ENCODE results near the gene FBN2. TPM values are rescaled to one million over a fixed set of nuclear protein-coding genes. Genes with fewer than 3 reads are reported as not detected.

FBN2 gene
- total and polyA plus RNA-seq, 2 of the 4 experiments (the other 2 are of a cell fraction), result 26.7 to 69.0 TPM

DNA sequence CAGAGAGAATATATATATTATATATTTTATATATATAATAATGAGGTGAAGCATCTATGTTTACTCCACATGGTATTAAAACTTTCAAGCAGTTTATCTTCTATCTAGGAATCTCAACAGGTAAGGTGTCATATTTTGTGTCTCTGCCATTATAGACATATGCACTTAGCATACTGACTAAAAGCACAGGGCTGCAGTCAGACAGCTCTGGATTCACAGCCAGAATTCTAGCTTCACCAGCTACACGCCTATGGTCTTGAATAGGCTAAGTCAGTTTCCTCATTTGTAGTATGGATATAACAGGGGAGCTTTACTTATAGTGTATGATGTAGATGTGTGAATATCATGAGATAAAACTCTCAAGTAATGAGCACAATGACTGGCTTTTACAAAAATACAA lies 57.9 kb downstream of the FBN2 start:
- DNase-seq, result no peak
- no peak overlapping the region for H3K4me3 ChIP-seq (ENCODE audit: insufficient read depth, low read depth, low read length)
- no peak overlapping the region for H3K18ac ChIP-seq (ENCODE audit: low read depth, low read length)
- no peak overlapping the region for H3K14ac ChIP-seq (replicated peaks; ENCODE audit: low read depth, low read length)
- H3K9me1 ChIP-seq (ENCODE audit: insufficient read depth, low read length), result no peaks in the 10 kb centered on the region; the same call in 1 of the 2 replicates
- dilution Hi-C loops (cut with HindIII; ENCODE audit: low sequenced_read_pairs, unreplicated experiment), result no loop called here
- H2BK20ac ChIP-seq (ENCODE audit: low read depth, low read length), result no peak overlapping the region
- no peak overlapping the region for H4K5ac ChIP-seq (ENCODE audit: low read depth, low read length)
- H3K9me3 ChIP-seq (ENCODE audit: control insufficient read depth, insufficient read depth, low read length), result no peaks in the 10 kb centered on the region
- no peak overlapping the region for H2AK5ac ChIP-seq (ENCODE audit: low read depth, low read length)
- no peak overlapping the region for H3K4ac ChIP-seq (ENCODE audit: low read depth, low read length)
- no peak overlapping the region for H2AFZ ChIP-seq (replicated peaks; ENCODE audit: low read length, poor library complexity)
- H3K27me3 ChIP-seq (ENCODE audit: control insufficient read depth, insufficient read depth, low read length), result no peaks in the 10 kb centered on the region
- in situ Hi-C loops (cut with MboI; ENCODE audit: low sequenced_read_pairs), result loop anchor here (25.0 kb wide), 1 partner anchor 918 kb away; no protein-coding TSS in a partner anchor
- no peaks in the 10 kb centered on the region; the same call in 1 of the 2 replicates for H4K20me1 ChIP-seq (ENCODE audit: insufficient read depth, low read length)
- BruUV-seq (replicated peaks), result no TSS peak
- WGBS, 2 experiments (ENCODE audit: extremely low coverage in 2 of 2, insufficient read length in 1 of 2), result no CpG with 5 or more reads among the region's 1 CpG
- H3K27ac ChIP-seq (ENCODE audit: insufficient read depth, low read length), result no peak overlapping the region
- no peak overlapping the region for H2AK9ac ChIP-seq (replicated peaks; ENCODE audit: low read depth, low read length, poor library complexity)
- H2BK120ac ChIP-seq (ENCODE audit: low read depth, low read length), result no peak overlapping the region
- H4K8ac ChIP-seq (ENCODE audit: low read depth in 2 of 2, low read length in 2 of 2), result no peak overlapping the region
- no peak for TF ChIP-seq RCOR1 (IDR thresholded peaks at IDR 0.05; ENCODE audit: insufficient replicate concordance, low read length)
- no peak for TF ChIP-seq RFX5 (IDR thresholded peaks at IDR 0.05; ENCODE audit: low read depth, low read length)
- TF ChIP-seq MAZ (IDR thresholded peaks at IDR 0.05; ENCODE audit: borderline replicate concordance, low read depth, low read length), result no peak
- TF ChIP-seq NFE2L2 (IDR thresholded peaks at IDR 0.05; ENCODE audit: low read depth, low read length), result no peak
- no peak for TF ChIP-seq SMC3 (IDR thresholded peaks at IDR 0.05; ENCODE audit: low read depth, low read length)
- no peak for TF ChIP-seq CHD1 (IDR thresholded peaks at IDR 0.05; ENCODE audit: low read depth, low read length)
- TF ChIP-seq, protein P1, sequence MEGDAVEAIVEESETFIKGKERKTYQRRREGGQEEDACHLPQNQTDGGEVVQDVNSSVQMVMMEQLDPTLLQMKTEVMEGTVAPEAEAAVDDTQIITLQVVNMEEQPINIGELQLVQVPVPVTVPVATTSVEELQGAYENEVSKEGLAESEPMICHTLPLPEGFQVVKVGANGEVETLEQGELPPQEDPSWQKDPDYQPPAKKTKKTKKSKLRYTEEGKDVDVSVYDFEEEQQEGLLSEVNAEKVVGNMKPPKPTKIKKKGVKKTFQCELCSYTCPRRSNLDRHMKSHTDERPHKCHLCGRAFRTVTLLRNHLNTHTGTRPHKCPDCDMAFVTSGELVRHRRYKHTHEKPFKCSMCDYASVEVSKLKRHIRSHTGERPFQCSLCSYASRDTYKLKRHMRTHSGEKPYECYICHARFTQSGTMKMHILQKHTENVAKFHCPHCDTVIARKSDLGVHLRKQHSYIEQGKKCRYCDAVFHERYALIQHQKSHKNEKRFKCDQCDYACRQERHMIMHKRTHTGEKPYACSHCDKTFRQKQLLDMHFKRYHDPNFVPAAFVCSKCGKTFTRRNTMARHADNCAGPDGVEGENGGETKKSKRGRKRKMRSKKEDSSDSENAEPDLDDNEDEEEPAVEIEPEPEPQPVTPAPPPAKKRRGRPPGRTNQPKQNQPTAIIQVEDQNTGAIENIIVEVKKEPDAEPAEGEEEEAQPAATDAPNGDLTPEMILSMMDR (conservative IDR thresholded peaks at IDR 0.05; ENCODE audit: low read depth, low read length), result no peak
- TF ChIP-seq, protein P2, sequence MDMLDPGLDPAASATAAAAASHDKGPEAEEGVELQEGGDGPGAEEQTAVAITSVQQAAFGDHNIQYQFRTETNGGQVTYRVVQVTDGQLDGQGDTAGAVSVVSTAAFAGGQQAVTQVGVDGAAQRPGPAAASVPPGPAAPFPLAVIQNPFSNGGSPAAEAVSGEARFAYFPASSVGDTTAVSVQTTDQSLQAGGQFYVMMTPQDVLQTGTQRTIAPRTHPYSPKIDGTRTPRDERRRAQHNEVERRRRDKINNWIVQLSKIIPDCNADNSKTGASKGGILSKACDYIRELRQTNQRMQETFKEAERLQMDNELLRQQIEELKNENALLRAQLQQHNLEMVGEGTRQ (IDR thresholded peaks at IDR 0.05; ENCODE audit: low read depth, low read length), result no peak
- no peak for TF ChIP-seq MXI1 (IDR thresholded peaks at IDR 0.05; ENCODE audit: borderline replicate concordance, low read depth, low read length)
- TF ChIP-seq, protein P3, sequence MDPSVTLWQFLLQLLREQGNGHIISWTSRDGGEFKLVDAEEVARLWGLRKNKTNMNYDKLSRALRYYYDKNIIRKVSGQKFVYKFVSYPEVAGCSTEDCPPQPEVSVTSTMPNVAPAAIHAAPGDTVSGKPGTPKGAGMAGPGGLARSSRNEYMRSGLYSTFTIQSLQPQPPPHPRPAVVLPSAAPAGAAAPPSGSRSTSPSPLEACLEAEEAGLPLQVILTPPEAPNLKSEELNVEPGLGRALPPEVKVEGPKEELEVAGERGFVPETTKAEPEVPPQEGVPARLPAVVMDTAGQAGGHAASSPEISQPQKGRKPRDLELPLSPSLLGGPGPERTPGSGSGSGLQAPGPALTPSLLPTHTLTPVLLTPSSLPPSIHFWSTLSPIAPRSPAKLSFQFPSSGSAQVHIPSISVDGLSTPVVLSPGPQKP (IDR thresholded peaks at IDR 0.05; ENCODE audit: borderline replicate concordance, low read depth, low read length), result no peak
- TF ChIP-seq FOS (IDR thresholded peaks at IDR 0.05; ENCODE audit: low read depth, low read length), result no peak
- H3K79me1 ChIP-seq (ENCODE audit: low read depth in 1 of 2, low read length in 2 of 2), result peaks cover 0 to 4% of the 10 kb centered on the region in 2 experiments; a peak in 2 of 4 replicates
- no peak overlapping the region for H4K91ac ChIP-seq (ENCODE audit: insufficient read depth, low read depth, low read length)
- H3K36me3 ChIP-seq (ENCODE audit: control insufficient read depth, insufficient read depth, low read length), result peaks cover 5% of the 10 kb centered on the region; the same call in 1 of the 2 replicates
- H2BK15ac ChIP-seq (ENCODE audit: low read depth, low read length), result no peak overlapping the region
- POLR2A ChIA-PET (ENCODE audit: unreplicated experiment), result no interaction called here
- no peak overlapping the region for H3K56ac ChIP-seq (ENCODE audit: extremely low read depth, insufficient read depth, low read length)
- H3K9ac ChIP-seq (ENCODE audit: low read depth, low read length), result no peak overlapping the region
- H3K4me2 ChIP-seq (ENCODE audit: low read depth, low read length), result no peak overlapping the region
- CTCF ChIA-PET, result no interaction called here
- intact Hi-C loops (cut with micrococcal nuclease), result no loop called here
- no peak overlapping the region for H3K23ac ChIP-seq (ENCODE audit: low read depth, low read length)
- ATAC-seq (ENCODE audit: low read depth), result no peak
- H2BK5ac ChIP-seq (ENCODE audit: low read depth, low read length, poor library complexity, severe bottlenecking), result no peak overlapping the region
- H3K4me1 ChIP-seq (ENCODE audit: control insufficient read depth, insufficient read depth, low read length), result no peaks in the 10 kb centered on the region
